Naive B cell (primary cell): ENCODE measurements around the gene PRKRA. TPM values are rescaled to one million over a fixed set of nuclear protein-coding genes. Genes with fewer than 3 reads are reported as not detected.

Source experiments
- ATAC-seq, 2 donors: fragments of 150-1000 bp; cut with Tn5 transposase; 2 replicates each; pipeline ENCODE4 v1.10.0; 2021; ENCODE audit warnings: low read depth in 2 of 2, mild to moderate bottlenecking in 2 of 2, moderate library complexity in 2 of 2
- DNase-seq: peaks from one replicate; pipeline ENCODE4 v3.0.0; 2022
- H3K27ac Mint-ChIP-seq, 6 donors: one replicate each; pipeline ENCODE4 v1.8.0; 2020 to 2022; ENCODE audit warnings: mild to moderate bottlenecking in 6 of 6, mixed read lengths in 6 of 6, moderate library complexity in 5 of 6, inconsistent platforms in 2 of 6
- H3K27me3 Mint-ChIP-seq, 3 donors: one replicate each; pipeline ENCODE4 v1.8.0; 2021 to 2022; ENCODE audit warnings: mixed read lengths in 3 of 3, mild to moderate bottlenecking in 1 of 3
- H3K36me3 Mint-ChIP-seq, 2 donors: one replicate each; pipeline ENCODE4 v1.8.0; 2020 to 2022; ENCODE audit warnings: mixed read lengths in 2 of 2, inconsistent platforms in 1 of 2, mild to moderate bottlenecking in 1 of 2
- H3K4me1 Mint-ChIP-seq, 3 donors: one replicate each; pipeline ENCODE4 v1.8.0; 2020 to 2022; ENCODE audit warnings: mixed read lengths in 3 of 3, inconsistent platforms in 1 of 3, mild to moderate bottlenecking in 1 of 3, moderate library complexity in 1 of 3
- H3K4me3 Mint-ChIP-seq, 8 donors: one replicate each; pipeline ENCODE4 v1.8.0; 2020 to 2022; ENCODE audit warnings: mild to moderate bottlenecking in 8 of 8, mixed read lengths in 8 of 8, moderate library complexity in 8 of 8, inconsistent platforms in 2 of 8
- H3K9me3 Mint-ChIP-seq, 7 donors: one replicate each; pipeline ENCODE4 v1.8.0; 2020 to 2022; ENCODE audit warnings: mixed read lengths in 7 of 7, mild to moderate bottlenecking in 5 of 7, inconsistent platforms in 2 of 7, moderate library complexity in 1 of 7
- polyA plus RNA-seq, 6 donors: library from polyadenylated mRNA; unstranded; fragments of 300-500 nt; fragmentation: Illumina TruSeq; gene quantifications; one replicate each; pipeline ENCODE4 v1.2.3, GENCODE V29; 2021; ENCODE audit warnings: low read depth in 6 of 6

Gene PRKRA
- polyA plus RNA-seq, 6 donors from 2014 or later: 59.8 to 107 (median 75.9) TPM

DNA sequence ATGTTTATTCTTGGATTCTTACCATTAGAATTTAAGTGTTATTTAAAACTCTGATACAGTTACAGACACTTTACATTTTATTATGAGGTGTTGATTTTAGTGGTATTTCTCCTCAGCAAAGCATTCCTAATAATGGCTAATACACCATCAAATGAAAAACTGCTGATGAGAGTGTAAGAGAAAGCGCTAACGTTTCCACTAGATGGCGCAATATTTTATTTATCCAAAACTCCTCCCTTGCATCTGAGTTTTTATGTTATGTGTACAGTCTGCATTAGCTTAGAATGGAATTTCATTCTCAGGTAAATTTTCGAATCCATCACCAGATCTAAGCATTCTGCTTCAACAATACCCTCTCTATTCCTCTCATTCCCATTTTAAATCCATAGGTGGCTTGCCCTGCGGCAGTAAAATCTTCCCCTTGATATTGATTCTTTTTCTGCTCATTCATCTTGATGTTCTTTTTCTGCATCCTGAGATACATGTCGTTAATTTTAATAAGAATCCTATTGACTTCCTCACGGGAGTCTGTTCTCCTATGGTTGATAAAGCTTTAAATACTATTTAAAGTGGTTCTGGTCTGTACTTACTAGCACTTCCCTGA, 53.9 kb downstream of the PRKRA start:
- H3K4me3 Mint-ChIP-seq: no peak overlapping the region
- H3K36me3 Mint-ChIP-seq: no peaks in the 10 kb centered on the region
- DNase-seq: peak; percentile 21

DNA sequence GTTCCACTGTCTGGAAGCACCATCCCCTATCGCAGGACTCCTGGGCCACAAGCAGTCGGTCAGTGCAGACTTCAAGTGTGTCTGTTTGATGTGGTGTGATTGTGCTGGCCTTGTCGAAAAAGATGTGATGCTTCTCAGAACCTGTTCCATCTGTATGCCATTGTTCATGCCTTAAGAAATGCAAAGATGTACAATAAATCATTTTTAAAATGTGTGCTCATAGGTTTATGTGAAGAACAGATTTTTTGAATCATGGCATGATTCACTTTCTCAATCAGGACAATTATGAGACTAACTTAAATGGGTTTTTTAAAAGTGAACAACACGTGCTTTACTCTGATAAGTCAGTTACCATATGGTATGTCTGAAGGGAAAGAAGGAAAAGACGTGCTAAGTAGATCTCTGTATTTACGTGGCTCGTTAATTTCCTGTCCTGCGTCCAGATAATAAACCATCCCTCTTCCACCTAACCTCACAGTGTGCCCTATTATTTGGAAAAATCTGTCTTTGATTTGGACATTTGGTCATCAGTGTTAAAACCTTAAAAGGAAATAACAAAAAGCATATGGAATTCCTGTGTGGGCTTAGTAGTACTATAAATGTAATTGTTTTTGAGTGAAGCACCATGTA, 54.9 kb downstream of the PRKRA start:
- H3K4me1 Mint-ChIP-seq: no peaks in the 10 kb centered on the region
- DNase-seq (no peak), ATAC-seq (no peak)
- no peaks in the 10 kb centered on the region for H3K36me3 Mint-ChIP-seq
- H3K4me3 Mint-ChIP-seq: no peak overlapping the region
- no peak overlapping the region for H3K27ac Mint-ChIP-seq
- H3K9me3 Mint-ChIP-seq: no peaks in the 10 kb centered on the region
- H3K27me3 Mint-ChIP-seq: peaks cover 1 to 11% (median 4%) of the 10 kb centered on the region in 3 donors

More for the DNA sequence above, 53.9 kb downstream of the PRKRA start:
- Mint-ChIP-seq H3K9me3 (no peaks in the 10 kb centered on the region), H3K27me3 (peaks cover 0 to 17% (median 4%) of the 10 kb centered on the region in 3 donors), H3K27ac (no peak overlapping the region), H3K4me1 (no peaks in the 10 kb centered on the region)
- peak; percentile 63 to 72 for ATAC-seq

DNA sequence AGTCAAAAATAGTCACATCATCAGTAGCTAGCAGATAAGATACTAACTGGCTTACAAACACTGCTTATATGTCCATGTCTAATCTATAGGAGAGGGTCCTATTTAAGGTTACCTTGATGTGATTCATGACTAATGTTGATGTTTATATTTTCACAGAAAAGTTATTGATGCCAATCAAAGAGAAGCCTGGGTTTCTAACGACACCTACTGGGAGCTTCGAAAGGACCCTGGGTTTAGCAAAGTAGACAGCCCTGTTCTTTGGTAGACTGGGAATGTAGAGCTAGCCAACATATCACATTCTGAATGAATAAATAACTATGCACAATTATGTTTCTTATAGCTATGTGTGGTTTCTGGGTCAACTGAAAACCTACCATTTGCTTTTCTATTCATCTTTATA, 55.7 kb downstream of the PRKRA start:
- Mint-ChIP-seq H3K4me3 (no peak overlapping the region), H3K27me3 (peaks cover 8 to 14% (median 9%) of the 10 kb centered on the region in 3 donors), H3K27ac (no peak overlapping the region), H3K9me3 (no peaks in the 10 kb centered on the region), H3K36me3 (no peaks in the 10 kb centered on the region), H3K4me1 (no peaks in the 10 kb centered on the region)
- ATAC-seq (no peak), DNase-seq (no peak)

DNA sequence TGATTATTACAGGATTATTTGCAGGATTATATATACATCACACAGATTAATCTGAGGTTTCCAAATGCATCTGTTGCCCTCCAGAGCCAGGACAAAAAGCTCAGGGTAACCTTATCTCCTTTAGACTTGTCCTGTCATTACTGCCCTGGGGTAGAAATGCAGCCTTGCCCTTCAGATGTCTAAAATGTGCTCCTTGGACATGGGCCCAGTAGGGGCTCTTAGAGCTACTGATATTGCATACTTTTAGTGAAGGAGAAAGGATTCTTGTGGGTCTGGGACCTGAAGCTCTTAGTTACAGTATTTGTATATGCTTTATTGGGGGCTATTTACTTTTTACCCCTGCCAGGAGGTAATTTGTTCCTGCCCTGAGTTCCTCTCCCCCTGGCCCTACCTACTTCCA, 56.1 kb downstream of the PRKRA start:
- Mint-ChIP-seq H3K9me3 (no peaks in the 10 kb centered on the region), H3K27me3 (peaks cover 8 to 14% (median 10%) of the 10 kb centered on the region in 3 donors), H3K27ac (no peak overlapping the region), H3K4me3 (no peak overlapping the region), H3K36me3 (no peaks in the 10 kb centered on the region), H3K4me1 (no peaks in the 10 kb centered on the region)
- ATAC-seq (no peak), DNase-seq (no peak)

DNA sequence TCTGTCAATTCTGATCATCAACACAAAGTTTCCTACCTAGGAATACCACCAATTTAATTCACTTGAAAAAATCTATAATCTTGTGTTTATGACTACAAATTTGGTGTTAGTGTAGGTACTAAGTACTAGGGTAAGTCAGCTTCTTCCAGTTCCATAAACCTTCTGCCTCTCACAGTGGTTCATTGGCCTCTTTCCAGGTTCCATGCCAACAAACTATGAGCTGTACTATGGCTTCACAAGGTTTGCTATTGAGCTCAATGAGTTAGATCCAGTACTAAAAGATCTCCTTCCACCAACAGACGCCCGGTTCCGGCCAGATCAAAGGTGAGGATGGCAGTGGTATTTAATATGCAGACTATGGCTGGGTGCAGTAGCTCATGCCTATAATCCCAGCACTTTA, 58.8 kb downstream of the PRKRA start:
- no peaks in the 10 kb centered on the region for H3K4me1 Mint-ChIP-seq
- DNase-seq: no peak
- H3K27me3 Mint-ChIP-seq: peaks cover 8 to 19% (median 19%) of the 10 kb centered on the region in 3 donors
- H3K9me3 Mint-ChIP-seq: no peaks in the 10 kb centered on the region
- no peak for ATAC-seq
- H3K36me3 Mint-ChIP-seq: no peaks in the 10 kb centered on the region
- H3K4me3 Mint-ChIP-seq: no peak overlapping the region
- H3K27ac Mint-ChIP-seq: no peak overlapping the region

DNA sequence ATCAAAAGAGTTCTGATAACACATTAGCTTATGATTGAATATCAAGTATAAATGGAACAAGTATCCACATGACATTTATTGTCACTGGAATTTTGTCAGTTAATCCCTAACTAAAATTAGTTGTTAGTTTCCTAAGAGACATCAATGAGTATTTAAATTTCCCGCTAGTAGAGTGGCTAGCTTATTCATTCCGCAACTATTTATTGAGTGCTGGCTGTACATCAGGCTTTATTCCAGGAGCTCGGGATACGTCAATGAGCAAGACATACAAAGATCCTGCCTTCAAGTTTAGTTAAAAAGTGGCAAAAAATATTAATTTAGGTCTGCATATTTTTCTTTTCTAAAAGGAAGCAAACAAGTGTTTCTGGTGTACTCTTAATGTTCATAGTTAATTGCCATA, 59.3 kb downstream of the PRKRA start:
- ATAC-seq (no peak), DNase-seq (no peak)
- H3K27me3 Mint-ChIP-seq: peaks cover 8 to 19% (median 19%) of the 10 kb centered on the region in 3 donors
- no peak overlapping the region for H3K27ac Mint-ChIP-seq
- H3K9me3 Mint-ChIP-seq: no peaks in the 10 kb centered on the region
- H3K4me1 Mint-ChIP-seq: no peaks in the 10 kb centered on the region
- H3K4me3 Mint-ChIP-seq: no peak overlapping the region
- no peaks in the 10 kb centered on the region for H3K36me3 Mint-ChIP-seq

DNA sequence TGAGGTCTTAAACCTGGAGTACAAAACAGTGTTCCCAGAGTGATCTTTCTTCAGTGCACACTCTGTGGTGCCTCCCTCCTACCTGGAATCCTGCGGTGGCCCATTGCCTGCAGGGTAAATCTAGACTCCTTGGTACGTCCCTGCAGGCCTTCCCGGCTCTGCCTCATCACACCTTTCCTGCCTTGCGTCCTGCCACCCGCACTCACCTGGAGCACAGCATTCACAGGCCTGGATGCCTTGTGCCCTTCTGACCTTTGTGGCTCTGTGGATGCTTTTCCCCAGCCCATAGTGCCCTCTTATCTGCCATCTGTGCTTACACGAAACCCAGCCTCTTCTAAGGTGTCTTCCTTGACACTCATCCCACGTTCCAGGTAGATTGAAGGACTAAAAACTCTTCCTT, 62.7 kb downstream of the PRKRA start:
- no peak overlapping the region for H3K27ac Mint-ChIP-seq
- DNase-seq: no peak
- no peaks in the 10 kb centered on the region for H3K36me3 Mint-ChIP-seq
- peaks cover 4 to 19% (median 11%) of the 10 kb centered on the region in 3 donors for H3K27me3 Mint-ChIP-seq
- no peaks in the 10 kb centered on the region for H3K4me1 Mint-ChIP-seq
- no peak overlapping the region for H3K4me3 Mint-ChIP-seq
- H3K9me3 Mint-ChIP-seq: no peaks in the 10 kb centered on the region
- ATAC-seq: no peak

DNA sequence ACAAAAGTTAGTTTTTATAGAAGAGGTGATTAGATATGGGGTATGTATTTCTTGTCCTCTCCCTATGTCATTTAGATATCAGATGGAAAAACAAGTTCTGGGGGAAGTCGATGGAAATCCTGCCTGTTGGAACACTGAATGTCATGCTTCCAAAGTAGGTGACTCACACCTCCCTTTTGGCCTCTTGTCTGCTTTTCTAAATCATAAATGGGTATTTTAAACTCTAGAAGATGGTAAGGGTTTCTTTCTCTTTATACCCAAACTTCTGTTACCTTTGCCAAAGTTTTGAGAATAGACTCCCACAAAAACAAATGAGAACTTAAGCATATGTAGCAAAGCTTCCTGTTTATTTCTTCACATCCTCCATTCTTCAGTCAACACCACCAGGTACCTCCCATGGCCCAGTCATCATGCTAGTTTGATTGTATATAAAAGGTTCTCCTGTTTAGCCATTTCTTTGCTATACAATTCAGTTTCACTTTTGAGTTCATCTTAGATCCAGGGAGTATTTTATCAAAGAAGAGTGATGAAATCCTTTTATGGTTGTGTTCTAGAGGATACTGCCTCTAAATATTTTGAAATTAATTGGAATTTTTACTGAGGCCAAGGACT, 63.9 kb downstream of the PRKRA start:
- no peaks in the 10 kb centered on the region for H3K4me1 Mint-ChIP-seq
- H3K36me3 Mint-ChIP-seq: no peaks in the 10 kb centered on the region
- DNase-seq (no peak), ATAC-seq (no peak)
- peaks cover 4 to 21% (median 9%) of the 10 kb centered on the region in 3 donors for H3K27me3 Mint-ChIP-seq
- no peak overlapping the region for H3K4me3 Mint-ChIP-seq
- H3K27ac Mint-ChIP-seq: peak overlapping the region in 1 of 6 donors; percentile 5
- no peaks in the 10 kb centered on the region for H3K9me3 Mint-ChIP-seq

DNA sequence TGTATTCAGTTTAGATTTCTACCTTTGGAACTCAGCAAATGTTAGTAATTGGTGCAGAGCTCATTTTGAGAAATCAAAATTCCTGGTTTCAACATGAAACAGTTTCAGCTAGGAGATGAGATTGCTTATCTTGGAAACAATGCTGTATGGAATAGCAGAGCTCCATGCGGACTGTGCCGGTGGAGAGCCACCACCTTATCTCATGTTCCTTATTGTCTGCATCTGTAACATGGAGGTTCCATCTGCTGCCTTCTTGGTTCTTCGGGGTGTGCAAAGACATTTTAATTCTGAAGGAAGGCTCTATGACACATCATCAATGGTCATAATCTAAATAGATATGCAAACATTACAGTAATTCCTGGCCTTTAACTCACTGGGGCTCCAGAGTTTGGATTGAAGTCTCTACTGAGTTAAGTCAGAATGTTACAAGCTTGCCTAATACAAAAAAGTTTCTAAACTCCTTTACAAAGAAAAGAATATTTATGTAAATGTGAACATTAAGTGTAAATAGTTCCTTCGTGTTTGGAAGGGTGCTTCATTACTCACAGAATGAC, 65.3 kb downstream of the PRKRA start:
- Mint-ChIP-seq H3K27me3 (peaks cover 4 to 24% (median 10%) of the 10 kb centered on the region in 3 donors), H3K4me1 (no peaks in the 10 kb centered on the region), H3K9me3 (no peaks in the 10 kb centered on the region), H3K36me3 (no peaks in the 10 kb centered on the region), H3K4me3 (no peak overlapping the region), H3K27ac (no peak overlapping the region)
- no peak for ATAC-seq
- no peak for DNase-seq

DNA sequence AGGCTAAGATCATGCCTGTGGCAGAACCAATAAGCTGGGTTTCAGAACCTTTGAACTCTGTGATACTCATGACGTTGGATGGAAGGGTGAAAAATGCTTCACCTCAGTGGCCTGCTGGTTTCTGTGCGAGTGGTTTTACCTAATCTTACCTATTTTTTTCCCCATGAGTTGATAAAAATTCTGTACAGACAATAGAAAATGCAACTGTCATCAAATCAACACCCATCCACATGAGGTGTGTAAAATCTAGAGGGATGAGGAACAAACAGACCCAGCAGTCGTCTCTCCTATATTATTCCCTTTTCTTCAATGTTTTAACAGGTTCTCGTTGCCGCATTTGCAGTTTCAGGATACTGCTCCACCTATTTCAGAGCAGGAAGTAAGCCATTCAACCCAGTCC, 67.3 kb downstream of the PRKRA start:
- no peak overlapping the region for H3K4me3 Mint-ChIP-seq
- H3K9me3 Mint-ChIP-seq: no peaks in the 10 kb centered on the region
- no peaks in the 10 kb centered on the region for H3K4me1 Mint-ChIP-seq
- DNase-seq: no peak
- ATAC-seq: no peak
- H3K36me3 Mint-ChIP-seq: no peaks in the 10 kb centered on the region
- H3K27ac Mint-ChIP-seq: no peak overlapping the region
- H3K27me3 Mint-ChIP-seq: peaks cover 4 to 27% (median 14%) of the 10 kb centered on the region in 3 donors

Other genes with a start within 250 kb of the PRKRA start
- under 1 TPM in 4 of 6 donors, not detected in 2; 0.24 to 0.68 (median 0.46) TPM for gene PJVK, start 203 bp upstream of the PRKRA start, polyA plus RNA-seq
- 1 to 10 TPM; 2.4 to 9.9 (median 4.7) TPM for gene FKBP7, start 27.4 kb upstream of the PRKRA start, polyA plus RNA-seq
- gene PLEKHA3, start 29.3 kb upstream of the PRKRA start, polyA plus RNA-seq: 10 to 100 TPM; 20.9 to 23.8 (median 22.3) TPM